ENCODE measurements around the gene IQCH. TPM values are rescaled to one million over a fixed set of nuclear protein-coding genes. Genes with fewer than 3 reads are reported as not detected.
"Not testable (repeated sequence)": the region's sequence is repeated elsewhere in the genome, so short reads cannot be mapped to it uniquely, and the experiment has no call there.

Gene IQCH
- total and polyA plus RNA-seq, 4 donors, result 1.2 to 3.4 (median 2.0) TPM; not detected in 1

- no peak for ATAC-seq (ENCODE audit: low FRiP score)
- intact Hi-C loops (cut with DNase I), result no loop called here
- 97 to 99% methylated on average over 1 of the region's 1 CpG for WGBS, 2 donors
These were observed 19.6 kb downstream of the IQCH start for GRCh38 chr15:67274236-67274635.

DNA sequence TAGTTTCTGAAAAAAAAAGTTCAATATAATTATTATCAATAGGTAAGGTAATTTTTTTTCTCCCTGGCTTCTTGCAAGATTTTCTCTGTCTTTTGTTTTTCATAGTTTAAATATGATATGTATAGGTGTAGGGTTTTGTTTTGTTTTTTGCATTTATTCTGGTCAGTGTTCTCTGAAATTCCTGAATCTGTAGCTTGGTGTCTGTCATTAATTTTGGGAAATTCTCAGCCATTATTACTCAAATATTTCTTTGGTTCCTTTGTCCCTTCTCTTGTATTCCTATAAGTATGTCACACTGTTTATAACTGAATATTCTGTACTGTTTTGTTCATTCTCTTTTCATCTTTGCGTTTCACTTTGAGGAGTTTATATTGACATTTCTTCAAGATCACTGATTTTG is 22.1 kb downstream of the IQCH start:
- no peaks in the 10 kb centered on the region for H3K27me3 ChIP-seq (ENCODE audit: control insufficient read depth in 1 of 2, insufficient read depth in 2 of 2, low read length in 1 of 2)
- H3K9me3 ChIP-seq (ENCODE audit: control insufficient read depth, low read length), result peaks cover 3% of the 10 kb centered on the region
- no peaks in the 10 kb centered on the region for H3K4me1 ChIP-seq (ENCODE audit: control insufficient read depth in 1 of 2, insufficient read depth in 2 of 2, low read length in 2 of 2)
- no peak for DNase-seq
- H3K4me3 ChIP-seq (ENCODE audit: low read length in 2 of 2), result no peak overlapping the region
- ATAC-seq (ENCODE audit: low FRiP score), result no peak
- 95 to 97% methylated on average over 1 of the region's 1 CpG for WGBS, 2 donors
- no peaks in the 10 kb centered on the region for H3K36me3 ChIP-seq (ENCODE audit: control insufficient read depth in 1 of 2, insufficient read depth in 2 of 2, low read length in 1 of 2)
- intact Hi-C loops (cut with DNase I), result no loop called here
- H3K27ac ChIP-seq (ENCODE audit: low read depth in 1 of 2, low read length in 2 of 2), result no peak overlapping the region

More at GRCh38 chr15:67274236-67274635, 19.6 kb downstream of the IQCH start:
- H3K27me3 ChIP-seq (ENCODE audit: control insufficient read depth in 1 of 2, insufficient read depth in 2 of 2, low read length in 1 of 2), result no peaks in the 10 kb centered on the region
- H3K27ac ChIP-seq (ENCODE audit: low read depth in 1 of 2, low read length in 2 of 2), result no peak overlapping the region
- H3K4me1 ChIP-seq (ENCODE audit: control insufficient read depth in 1 of 2, insufficient read depth in 2 of 2, low read length in 2 of 2), result no peaks in the 10 kb centered on the region
- no peaks in the 10 kb centered on the region for H3K36me3 ChIP-seq (ENCODE audit: control insufficient read depth in 1 of 2, insufficient read depth in 2 of 2, low read length in 1 of 2)
- no peak for DNase-seq
- no peak overlapping the region for H3K4me3 ChIP-seq (ENCODE audit: low read length in 2 of 2)
- peaks cover 3% of the 10 kb centered on the region for H3K9me3 ChIP-seq (ENCODE audit: control insufficient read depth, low read length)

DNA sequence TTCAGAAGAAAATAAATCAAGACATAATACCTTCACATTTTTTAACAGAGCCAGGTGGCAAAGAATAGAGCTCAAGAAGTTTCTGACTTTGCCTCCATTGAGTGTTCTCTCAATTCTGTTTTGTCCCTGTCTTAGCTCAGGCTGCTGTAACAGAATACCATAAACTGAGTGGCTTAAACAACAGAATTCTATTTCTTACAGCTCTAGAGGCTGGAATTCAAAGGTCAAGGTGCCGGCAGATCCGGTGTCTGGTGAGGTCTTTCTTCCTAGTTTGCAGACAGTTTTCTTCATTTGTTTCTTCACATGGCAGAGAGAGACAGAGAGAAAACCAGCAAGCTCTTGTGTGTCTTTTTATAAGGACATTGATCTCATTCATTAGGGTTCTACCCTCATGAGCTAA is 25.6 kb downstream of the IQCH start:
- no peaks in the 10 kb centered on the region for H3K9me3 ChIP-seq (ENCODE audit: control insufficient read depth, low read length)
- H3K27ac ChIP-seq (ENCODE audit: low read depth in 1 of 2, low read length in 2 of 2), result no peak overlapping the region
- ATAC-seq (ENCODE audit: low FRiP score), result no peak
- H3K4me1 ChIP-seq (ENCODE audit: control insufficient read depth in 1 of 2, insufficient read depth in 2 of 2, low read length in 2 of 2), result no peaks in the 10 kb centered on the region
- intact Hi-C loops (cut with DNase I), result no loop called here
- H3K4me3 ChIP-seq (ENCODE audit: low read length in 2 of 2), result no peak overlapping the region
- no peaks in the 10 kb centered on the region for H3K27me3 ChIP-seq (ENCODE audit: control insufficient read depth in 1 of 2, insufficient read depth in 2 of 2, low read length in 1 of 2)
- DNase-seq, result no peak
- no peaks in the 10 kb centered on the region for H3K36me3 ChIP-seq (ENCODE audit: control insufficient read depth in 1 of 2, insufficient read depth in 2 of 2, low read length in 1 of 2)
- 69 to 75% methylated on average over 2 of the region's 2 CpGs for whole genome bisulfite sequencing, 2 donors

- intact Hi-C loops (cut with DNase I), result no loop called here
- ATAC-seq (ENCODE audit: low FRiP score), result no peak
- whole genome bisulfite sequencing, 2 donors, result 85 to 88% methylated on average over 1 of the region's 1 CpG
- H3K36me3 ChIP-seq (ENCODE audit: control insufficient read depth in 1 of 2, insufficient read depth in 2 of 2, low read length in 1 of 2), result no peaks in the 10 kb centered on the region
- H3K4me3 ChIP-seq (ENCODE audit: low read length in 2 of 2), result no peak overlapping the region
- H3K4me1 ChIP-seq (ENCODE audit: control insufficient read depth in 1 of 2, insufficient read depth in 2 of 2, low read length in 2 of 2), result no peaks in the 10 kb centered on the region
- no peak overlapping the region for H3K27ac ChIP-seq (ENCODE audit: low read depth in 1 of 2, low read length in 2 of 2)
- H3K9me3 ChIP-seq (ENCODE audit: control insufficient read depth, low read length), result no peaks in the 10 kb centered on the region
- H3K27me3 ChIP-seq (ENCODE audit: control insufficient read depth in 1 of 2, insufficient read depth in 2 of 2, low read length in 1 of 2), result no peaks in the 10 kb centered on the region
- no peak for DNase-seq
These were observed 27.1 kb downstream of the IQCH start for GRCh38 chr15:67281714-67282113.

DNA sequence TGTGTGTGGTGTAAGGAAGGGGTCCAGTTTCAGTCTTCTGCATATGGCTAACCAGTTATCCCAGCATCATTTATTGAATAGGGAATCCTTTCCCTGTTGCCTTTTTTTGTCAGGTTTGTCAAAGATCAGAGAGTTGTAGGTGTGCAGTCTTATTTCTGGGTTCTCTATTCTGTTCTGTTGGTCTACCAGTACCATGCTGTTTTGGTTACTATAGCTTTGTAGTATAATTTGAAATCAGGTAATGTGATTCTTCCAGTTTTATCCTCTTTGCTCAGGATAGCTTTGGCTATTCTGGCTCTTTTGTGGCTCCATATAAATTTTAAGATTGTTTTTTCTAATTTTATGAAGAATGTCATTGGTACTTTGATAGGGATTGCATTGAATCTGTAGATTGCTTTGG is 31.0 kb downstream of the IQCH start:
- ATAC-seq (ENCODE audit: low FRiP score); H3K4me1 ChIP-seq (ENCODE audit: control insufficient read depth in 1 of 2, insufficient read depth in 2 of 2, low read length in 2 of 2); H3K36me3 ChIP-seq (ENCODE audit: control insufficient read depth in 1 of 2, insufficient read depth in 2 of 2, low read length in 1 of 2); H3K4me3 ChIP-seq (ENCODE audit: low read length in 2 of 2); DNase-seq; H3K9me3 ChIP-seq (ENCODE audit: control insufficient read depth, low read length); H3K27me3 ChIP-seq (ENCODE audit: control insufficient read depth in 1 of 2, insufficient read depth in 2 of 2, low read length in 1 of 2); H3K27ac ChIP-seq (ENCODE audit: low read depth in 1 of 2, low read length in 2 of 2); intact Hi-C loops (cut with DNase I): not testable (repeated sequence)

DNA sequence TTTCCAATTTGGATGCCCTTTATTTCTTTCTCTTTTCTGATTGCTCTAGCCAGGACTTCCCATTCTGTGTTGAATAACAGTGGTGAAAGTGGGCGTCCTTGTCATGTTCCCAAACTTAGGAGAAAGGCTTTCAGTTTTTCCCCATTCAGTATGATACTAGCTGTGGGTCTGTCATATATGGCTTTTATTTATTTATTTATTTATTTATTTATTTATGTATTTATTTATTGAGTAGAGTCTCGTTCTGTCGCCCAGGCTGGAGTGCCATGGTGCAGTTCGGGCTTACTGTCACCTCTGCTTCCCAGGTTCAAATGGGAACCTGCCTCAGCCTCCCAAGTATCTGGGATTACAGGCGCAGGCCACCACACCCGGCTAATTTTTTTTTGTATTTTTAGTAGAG is 31.8 kb downstream of the IQCH start:
- H3K27me3 ChIP-seq (ENCODE audit: control insufficient read depth in 1 of 2, insufficient read depth in 2 of 2, low read length in 1 of 2); H3K27ac ChIP-seq (ENCODE audit: low read depth in 1 of 2, low read length in 2 of 2); H3K4me1 ChIP-seq (ENCODE audit: control insufficient read depth in 1 of 2, insufficient read depth in 2 of 2, low read length in 2 of 2); H3K4me3 ChIP-seq (ENCODE audit: low read length in 2 of 2); DNase-seq; H3K36me3 ChIP-seq (ENCODE audit: control insufficient read depth in 1 of 2, insufficient read depth in 2 of 2, low read length in 1 of 2); intact Hi-C loops (cut with DNase I); ATAC-seq (ENCODE audit: low FRiP score); H3K9me3 ChIP-seq (ENCODE audit: control insufficient read depth, low read length): not testable (repeated sequence)
- WGBS, 2 donors, result 83 to 99% methylated on average over 6 of the region's 6 CpGs

GRCh38 chr15:67290319-67290718 is 35.7 kb downstream of the IQCH start:
- no peaks in the 10 kb centered on the region for H3K9me3 ChIP-seq (ENCODE audit: control insufficient read depth, low read length)
- no peaks in the 10 kb centered on the region for H3K27me3 ChIP-seq (ENCODE audit: control insufficient read depth in 1 of 2, insufficient read depth in 2 of 2, low read length in 1 of 2)
- ATAC-seq (ENCODE audit: low FRiP score), result no peak
- H3K27ac ChIP-seq (ENCODE audit: low read depth in 1 of 2, low read length in 2 of 2), result no peak overlapping the region
- intact Hi-C loops (cut with DNase I), result no loop called here
- no peaks in the 10 kb centered on the region for H3K4me1 ChIP-seq (ENCODE audit: control insufficient read depth in 1 of 2, insufficient read depth in 2 of 2, low read length in 2 of 2)
- H3K4me3 ChIP-seq (ENCODE audit: low read length in 2 of 2), result no peak overlapping the region
- H3K36me3 ChIP-seq (ENCODE audit: control insufficient read depth in 1 of 2, insufficient read depth in 2 of 2, low read length in 1 of 2), result no peaks in the 10 kb centered on the region
- WGBS, 2 donors, result 97 to 98% methylated on average over 1 of the region's 1 CpG
- no peak for DNase-seq

DNA sequence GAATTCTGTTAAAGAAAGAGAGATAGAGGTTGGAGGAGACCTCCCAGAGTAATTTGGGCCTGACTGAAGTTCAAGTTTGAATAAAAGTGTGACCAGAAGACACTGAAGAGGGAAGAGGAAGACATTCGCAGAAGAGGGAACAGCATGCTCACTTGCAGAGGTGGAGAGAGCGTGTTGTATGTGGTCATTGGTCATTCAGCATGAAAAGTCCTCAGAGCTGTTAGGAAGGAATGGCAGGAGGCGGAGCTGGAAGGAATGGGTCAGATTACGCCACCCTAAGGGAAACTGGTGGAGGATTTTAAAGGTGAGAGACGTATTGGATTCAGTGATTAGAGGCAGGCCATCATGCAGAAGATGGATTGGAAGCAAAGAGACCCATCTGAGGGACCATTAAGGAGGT is 41.6 kb downstream of the IQCH start:
- 94 to 96% methylated on average over 5 of the region's 5 CpGs for WGBS, 2 donors
- DNase-seq (no peak), ATAC-seq (ENCODE audit: low FRiP score) (no peak)
- Histone ChIP-seq H3K4me3 (ENCODE audit: low read length in 2 of 2) (no peak overlapping the region), H3K27me3 (ENCODE audit: control insufficient read depth in 1 of 2, insufficient read depth in 2 of 2, low read length in 1 of 2) (no peaks in the 10 kb centered on the region), H3K36me3 (ENCODE audit: control insufficient read depth in 1 of 2, insufficient read depth in 2 of 2, low read length in 1 of 2) (no peaks in the 10 kb centered on the region), H3K9me3 (ENCODE audit: control insufficient read depth, low read length) (no peaks in the 10 kb centered on the region), H3K27ac (ENCODE audit: low read depth in 1 of 2, low read length in 2 of 2) (no peak overlapping the region), H3K4me1 (ENCODE audit: control insufficient read depth in 1 of 2, insufficient read depth in 2 of 2, low read length in 2 of 2) (no peaks in the 10 kb centered on the region)
- intact Hi-C loops (cut with DNase I), result no loop called here

DNA sequence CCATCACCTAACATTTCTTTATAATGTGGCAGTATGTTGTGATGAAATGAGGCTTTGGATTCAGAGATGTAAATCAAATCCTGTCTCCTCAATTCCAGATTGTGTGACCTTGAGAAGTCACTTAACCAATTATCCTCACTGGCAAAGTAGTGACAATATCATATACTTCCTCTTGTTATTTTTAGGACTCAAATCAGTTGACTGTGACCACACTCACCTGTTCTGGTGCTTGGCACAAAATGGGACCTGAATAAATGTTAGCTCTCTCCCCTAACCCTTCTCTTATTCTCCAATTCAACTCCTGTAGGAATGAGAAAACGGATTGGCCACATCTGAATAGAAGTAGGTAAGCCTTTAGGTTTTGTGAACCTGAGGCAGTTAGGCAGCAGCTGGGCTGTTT is 42.1 kb downstream of the IQCH start:
- no peaks in the 10 kb centered on the region for H3K36me3 ChIP-seq (ENCODE audit: control insufficient read depth in 1 of 2, insufficient read depth in 2 of 2, low read length in 1 of 2)
- intact Hi-C loops (cut with DNase I), result no loop called here
- H3K27ac ChIP-seq (ENCODE audit: low read depth in 1 of 2, low read length in 2 of 2), result no peak overlapping the region
- no peaks in the 10 kb centered on the region for H3K4me1 ChIP-seq (ENCODE audit: control insufficient read depth in 1 of 2, insufficient read depth in 2 of 2, low read length in 2 of 2)
- H3K9me3 ChIP-seq (ENCODE audit: control insufficient read depth, low read length), result no peaks in the 10 kb centered on the region
- H3K4me3 ChIP-seq (ENCODE audit: low read length in 2 of 2), result no peak overlapping the region
- WGBS, 2 donors, result 86 to 100% methylated on average over 1 of the region's 1 CpG
- no peaks in the 10 kb centered on the region for H3K27me3 ChIP-seq (ENCODE audit: control insufficient read depth in 1 of 2, insufficient read depth in 2 of 2, low read length in 1 of 2)
- no peak for DNase-seq
- no peak for ATAC-seq (ENCODE audit: low FRiP score)
